GM18517 (cell line): ENCODE data around the gene ADAMTSL2.

Experiments
- ATAC-seq: cut with Tn5 transposase; IDR thresholded peaks from one replicate; pipeline ENCODE4 v1.9.1; 2021; ENCODE audit warnings: mild to moderate bottlenecking, moderate library complexity; ENCODE audit not compliant: unreplicated experiment

Gene ADAMTSL2

GRCh38 chr9:133499132-133499891, 35.2 kb upstream of the ADAMTSL2 start:
- no peak for ATAC-seq

GRCh38 chr9:133499892-133500270, 34.6 kb upstream of the ADAMTSL2 start:
- no peak for ATAC-seq

GRCh38 chr9:133502112-133502511, 32.4 kb upstream of the ADAMTSL2 start:
- ATAC-seq, result no peak

- no peak for ATAC-seq
Observed at GRCh38 chr9:133505186-133505830, 29.2 kb upstream of the ADAMTSL2 start.

- ATAC-seq, result no peak
Observed at GRCh38 chr9:133505901-133506652, 28.4 kb upstream of the ADAMTSL2 start.

- ATAC-seq, result no peak
Observed at GRCh38 chr9:133506653-133507038, 27.9 kb upstream of the ADAMTSL2 start.

- no peak for ATAC-seq
Observed at GRCh38 chr9:133507246-133507965, 27.1 kb upstream of the ADAMTSL2 start.

GRCh38 chr9:133508046-133508445, 26.5 kb upstream of the ADAMTSL2 start:
- ATAC-seq, result no peak

- no peak for ATAC-seq
Observed at GRCh38 chr9:133509179-133510083, 25.1 kb upstream of the ADAMTSL2 start.

- ATAC-seq, result no peak
Observed at GRCh38 chr9:133510926-133511505, 23.5 kb upstream of the ADAMTSL2 start.

GRCh38 chr9:133511607-133512006, 22.9 kb upstream of the ADAMTSL2 start:
- ATAC-seq, result no peak

- ATAC-seq, result no peak
Observed at GRCh38 chr9:133512253-133513213, 22.0 kb upstream of the ADAMTSL2 start.

GRCh38 chr9:133513214-133514100, 21.0 kb upstream of the ADAMTSL2 start:
- ATAC-seq, result no peak

- no peak for ATAC-seq
Observed at GRCh38 chr9:133514460-133515239, 19.9 kb upstream of the ADAMTSL2 start.

GRCh38 chr9:133515240-133515610, 19.3 kb upstream of the ADAMTSL2 start:
- ATAC-seq, result no peak

- ATAC-seq, result no peak
Observed at GRCh38 chr9:133515615-133516255, 18.8 kb upstream of the ADAMTSL2 start.
